Fibroblast of upper back skin (primary cell): ENCODE measurements around the gene ZNF683.
"Not testable (repeated sequence)": the region's sequence is repeated elsewhere in the genome, so short reads cannot be mapped to it uniquely, and the experiment has no call there.

Experiments
- DNase-seq: peaks from one replicate; pipeline ENCODE4 v3.0.0-alpha.2; 2013

ZNF683 gene

GRCh38 chr1:26372611-26373010, at the start of gene ZNF683:
Gene ZNF683, minus strand, starts transcription at chr1:26372750. Its CDS starts 4,179 bp downstream, at chr1:26368571.
- DNase-seq: not testable (repeated sequence)

- no peak for DNase-seq
Measured at GRCh38 chr1:26419494-26419893, 46.9 kb upstream of the ZNF683 start.

- DNase-seq: peak; percentile 36
Measured at GRCh38 chr1:26418865-26419349, 46.4 kb upstream of the ZNF683 start.

GRCh38 chr1:26417111-26417759, 44.7 kb upstream of the ZNF683 start:
- DNase-seq: peak; percentile 51

GRCh38 chr1:26413031-26413430, 40.5 kb upstream of the ZNF683 start:
- DNase-seq: no peak

- no peak for DNase-seq
Measured at GRCh38 chr1:26412180-26412840, 39.8 kb upstream of the ZNF683 start.

DNA sequence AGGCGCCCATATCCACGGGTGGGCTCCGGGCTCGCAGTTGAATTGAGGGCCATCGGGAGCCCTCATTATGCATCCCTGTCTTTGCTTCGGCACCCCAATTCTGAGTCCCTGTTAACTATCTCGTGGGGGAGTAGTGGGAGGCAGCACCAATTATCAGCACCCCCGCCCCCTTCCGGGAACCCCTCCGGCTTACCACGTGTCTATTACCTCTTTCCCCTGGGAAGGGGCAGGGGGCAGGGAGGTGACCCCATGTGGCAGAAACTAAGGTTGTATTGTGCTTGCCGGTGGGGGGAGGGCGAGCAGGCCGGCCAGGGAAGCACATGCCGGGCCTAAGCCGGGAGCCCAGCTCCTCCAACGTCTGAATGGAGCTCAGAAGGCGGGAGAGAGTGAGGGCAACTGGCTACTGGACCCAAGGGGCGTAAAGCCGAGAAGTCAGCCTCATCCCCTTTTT, 39.1 kb upstream of the ZNF683 start:
- DNase-seq: no peak

DNA sequence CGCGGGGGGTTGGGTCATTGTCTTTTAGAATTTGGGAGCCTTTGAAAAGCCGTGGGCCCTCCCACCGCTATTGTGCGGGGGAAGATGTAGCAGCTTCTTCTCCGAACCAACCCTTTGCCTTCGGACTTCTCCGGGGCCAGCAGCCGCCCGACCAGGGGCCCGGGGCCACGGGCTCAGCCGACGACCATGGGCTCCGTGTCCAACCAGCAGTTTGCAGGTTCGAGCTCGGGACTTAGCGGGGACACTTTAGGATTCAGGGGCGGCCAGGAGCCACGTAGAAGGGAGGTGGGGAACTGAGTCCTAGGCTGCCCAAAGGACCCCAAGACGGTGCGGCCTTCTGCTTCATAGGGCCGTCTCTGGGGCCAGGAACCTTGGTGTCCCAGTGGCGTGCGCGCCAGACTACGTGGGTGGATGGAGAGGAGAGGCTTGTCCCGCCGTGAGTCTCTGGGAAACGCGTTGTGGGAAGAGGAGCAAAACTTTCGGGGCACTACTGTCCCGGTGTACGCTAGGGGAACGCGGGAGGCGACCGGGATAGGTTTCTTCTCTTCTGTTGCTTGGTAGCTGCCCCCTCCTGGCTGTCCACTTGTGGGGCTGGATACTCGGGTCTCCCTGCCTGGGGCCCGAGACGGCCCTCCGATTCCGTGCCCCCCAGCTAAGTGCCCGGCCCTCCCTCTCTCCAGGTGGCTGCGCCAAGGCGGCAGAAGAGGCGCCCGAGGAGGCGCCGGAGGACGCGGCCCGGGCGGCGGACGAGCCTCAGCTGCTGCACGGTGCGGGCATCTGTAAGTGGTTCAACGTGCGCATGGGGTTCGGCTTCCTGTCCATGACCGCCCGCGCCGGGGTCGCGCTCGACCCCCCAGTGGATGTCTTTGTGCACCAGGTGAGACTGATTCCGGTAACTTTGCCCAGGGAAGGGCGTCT, 38.4 kb upstream of the ZNF683 start, which contains the start of gene LIN28A:
Gene LIN28A (plus strand): TSS at position 112 of the 918 bp plus-strand sequence. CDS start 75 bp downstream, at position 187.
- DNase-seq: no peak

- DNase-seq: no peak
Measured at GRCh38 chr1:26409191-26409807, 36.7 kb upstream of the ZNF683 start.

DNA sequence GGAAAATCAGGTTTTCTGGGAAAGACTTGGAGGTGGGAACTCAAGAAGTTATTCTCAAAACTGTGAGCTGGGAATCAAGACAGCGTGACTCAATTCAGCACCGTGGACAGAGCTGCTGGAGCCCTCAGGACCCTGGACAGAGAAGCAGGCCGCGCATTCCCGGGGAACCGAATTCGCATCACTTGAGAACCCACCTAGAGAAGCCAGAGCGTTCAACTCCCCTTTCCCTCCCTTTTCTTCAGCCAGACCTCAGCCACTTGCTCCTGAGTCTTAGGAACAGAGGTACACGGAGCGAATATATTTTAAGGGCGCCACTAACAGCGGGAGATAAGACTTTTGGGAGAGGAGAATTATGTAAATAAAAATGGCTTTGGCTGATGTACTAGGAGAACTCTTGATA, 36.1 kb upstream of the ZNF683 start:
- DNase-seq: peak; percentile 69

DNA sequence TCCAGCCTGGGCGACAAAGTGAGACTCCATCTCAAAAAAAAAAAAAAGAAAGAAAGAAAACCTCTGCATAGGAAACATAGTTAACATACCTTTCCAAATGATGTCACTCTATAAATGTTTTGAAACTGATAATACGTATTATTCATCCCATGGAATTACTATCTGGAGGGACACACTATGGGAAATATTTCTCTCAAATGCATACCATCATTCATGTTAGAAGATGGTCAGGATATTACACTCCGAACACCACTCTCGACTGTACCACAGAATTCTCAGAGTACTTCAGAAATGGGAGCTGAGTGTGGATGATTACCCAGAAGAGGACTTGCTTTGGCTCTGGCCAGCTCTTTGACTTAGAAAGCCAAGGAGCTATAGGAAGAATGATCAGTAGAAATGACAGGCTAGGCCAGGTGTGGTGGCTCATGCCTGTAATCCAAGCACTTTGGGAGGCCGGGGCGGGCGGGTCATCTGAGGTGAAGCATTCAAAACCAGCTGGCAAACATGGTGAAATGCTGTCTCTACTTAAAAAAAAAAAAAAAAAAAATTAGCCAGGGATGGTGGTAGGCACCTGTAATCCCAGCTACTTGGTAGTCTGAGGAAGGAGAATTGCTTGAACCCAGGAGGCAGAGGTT, 32.8 kb upstream of the ZNF683 start:
- DNase-seq: peak; percentile 68

DNA sequence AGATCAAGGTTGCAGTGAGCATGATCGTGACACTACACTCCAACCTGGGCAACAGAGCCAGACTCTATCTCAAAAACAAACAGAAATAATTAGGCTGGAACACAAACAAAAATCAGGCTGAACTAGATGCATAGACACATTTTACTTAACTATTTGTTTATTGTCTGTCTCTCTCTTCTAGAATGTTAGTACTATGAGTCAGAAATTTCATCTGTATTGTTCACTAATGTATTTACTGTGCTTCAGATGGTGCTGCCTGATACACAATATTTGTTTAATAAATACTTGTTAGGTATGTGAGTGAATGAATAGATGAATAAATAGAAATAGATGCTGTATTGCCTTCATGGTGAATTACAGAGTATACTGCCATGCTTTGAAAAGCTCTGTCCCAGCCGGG, 32.1 kb upstream of the ZNF683 start:
- no peak for DNase-seq

DNA sequence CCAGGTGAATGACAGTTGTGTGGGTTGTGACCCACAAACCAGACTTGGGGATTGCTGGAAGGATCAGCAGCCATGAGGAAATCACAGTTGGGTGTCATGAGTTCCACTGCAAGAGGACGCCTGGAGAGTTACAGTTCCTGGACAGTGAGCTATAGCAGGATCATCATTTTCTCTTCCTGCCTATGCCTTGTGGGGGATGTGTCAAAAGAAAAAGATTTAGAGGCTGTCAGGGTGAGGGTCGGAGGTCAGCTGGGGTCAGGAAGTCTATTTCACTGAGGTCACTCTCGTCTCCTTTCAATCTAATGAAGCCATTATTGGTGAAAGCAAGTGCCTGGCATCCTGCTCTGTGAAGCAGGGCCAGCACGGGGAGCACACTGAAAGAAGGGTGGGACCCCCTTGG, 31.1 kb upstream of the ZNF683 start:
- DNase-seq: no peak

GRCh38 chr1:26401891-26402290, 29.3 kb upstream of the ZNF683 start:
- DNase-seq: no peak

DNA sequence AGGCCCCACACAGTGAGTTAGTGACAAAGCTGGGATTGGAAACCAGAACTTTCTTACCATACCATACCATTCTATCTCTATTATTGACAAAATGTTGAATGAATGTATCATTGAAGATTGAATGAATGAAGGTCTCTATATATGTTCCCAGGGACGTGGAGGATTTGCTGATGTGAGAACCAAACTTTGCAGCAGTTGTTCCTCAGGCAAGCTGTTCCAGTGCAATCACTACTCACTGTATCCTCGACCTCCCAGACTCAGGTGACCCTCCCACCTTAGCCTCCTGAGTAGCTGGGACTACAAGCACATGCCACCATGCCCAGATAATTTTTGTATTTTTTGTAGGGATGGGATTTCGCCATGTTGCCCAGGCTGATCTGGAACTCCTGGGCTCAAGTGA, 26.5 kb upstream of the ZNF683 start:
- no peak for DNase-seq

DNA sequence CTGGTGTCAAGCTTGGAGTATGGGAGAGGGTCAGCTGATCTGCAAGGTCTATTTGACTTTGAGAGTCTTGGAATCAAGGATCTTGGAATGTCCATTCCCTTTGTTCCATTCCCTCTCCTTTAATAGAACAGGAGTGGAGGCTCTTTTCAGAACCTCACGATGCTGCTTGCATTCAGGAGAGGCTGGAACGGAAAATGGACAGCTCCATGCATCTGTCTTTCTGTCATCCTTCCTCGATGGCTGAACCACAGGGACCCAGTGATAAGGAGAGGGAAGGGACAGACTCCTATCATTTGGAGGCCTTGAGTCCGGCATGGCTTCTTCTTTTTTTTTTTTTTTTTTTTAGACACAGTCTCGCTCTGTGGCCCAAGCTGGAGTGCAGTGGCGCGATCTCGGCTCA, 23.2 kb upstream of the ZNF683 start:
- no peak for DNase-seq

- DNase-seq: peak; percentile 61
Measured at GRCh38 chr1:26391450-26391849, 18.9 kb upstream of the ZNF683 start.

DNA sequence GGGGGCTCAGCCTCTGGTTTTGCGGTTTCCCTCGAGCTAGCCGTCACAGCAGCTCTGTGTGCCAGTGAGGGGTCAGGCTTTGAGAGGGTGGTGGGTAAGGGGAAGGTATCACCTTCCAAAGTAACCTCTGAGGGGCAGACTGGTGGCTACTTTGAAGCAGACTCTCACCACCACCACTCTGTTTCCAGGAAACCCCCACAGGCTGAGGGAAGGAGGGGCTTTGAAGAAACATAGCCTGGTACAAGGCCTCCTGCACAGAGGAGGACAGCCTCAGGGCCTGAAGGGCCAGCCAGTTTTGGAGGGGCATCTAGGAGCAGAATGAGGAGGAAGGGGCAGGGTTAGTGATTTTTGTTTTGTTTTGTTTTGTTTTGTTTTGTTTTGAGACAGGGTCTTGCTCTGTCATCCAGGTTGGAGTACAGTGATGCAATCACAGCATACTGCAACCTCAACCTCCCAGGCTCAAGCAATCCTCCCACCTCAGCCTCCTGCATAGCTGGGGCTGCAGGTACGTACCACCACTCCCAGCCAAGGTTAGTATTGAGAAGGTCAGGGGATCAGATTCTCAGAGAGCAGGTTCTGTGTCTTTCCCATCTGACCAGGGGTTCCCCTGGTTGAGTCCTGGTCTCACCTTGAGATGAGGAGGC, 17.2 kb upstream of the ZNF683 start:
- no peak for DNase-seq

DNA sequence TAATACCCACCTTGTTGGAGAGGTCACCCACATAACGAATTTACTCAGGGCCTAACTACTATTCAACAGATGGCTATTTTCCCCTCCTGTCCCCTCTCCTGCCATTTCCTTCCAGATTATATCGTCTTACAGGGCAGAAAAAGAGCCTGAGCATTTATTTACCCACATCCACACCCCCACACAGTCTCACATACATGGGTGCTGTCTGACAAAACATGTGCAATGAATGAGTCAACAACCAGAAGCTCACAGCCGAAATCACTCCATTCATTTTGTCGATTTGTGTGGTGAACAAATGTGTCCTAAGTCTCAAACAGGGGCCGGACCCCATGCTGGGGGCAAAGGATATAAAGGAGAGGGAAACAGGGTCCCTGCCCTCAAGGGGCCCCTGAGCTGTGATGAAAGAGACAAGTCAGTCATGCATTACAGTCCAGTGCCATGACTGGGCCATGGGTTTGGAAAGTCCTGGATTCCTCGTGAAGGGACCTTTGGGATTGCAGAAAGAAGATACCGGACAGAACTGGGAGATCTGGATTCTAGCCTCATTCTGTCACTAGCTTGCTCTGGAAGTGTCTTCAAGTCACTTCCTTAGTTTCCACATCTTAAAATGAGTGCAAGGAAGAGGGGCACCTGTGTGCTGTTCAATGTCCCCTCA, 16.4 kb upstream of the ZNF683 start:
- DNase-seq: peak; percentile 17

DNA sequence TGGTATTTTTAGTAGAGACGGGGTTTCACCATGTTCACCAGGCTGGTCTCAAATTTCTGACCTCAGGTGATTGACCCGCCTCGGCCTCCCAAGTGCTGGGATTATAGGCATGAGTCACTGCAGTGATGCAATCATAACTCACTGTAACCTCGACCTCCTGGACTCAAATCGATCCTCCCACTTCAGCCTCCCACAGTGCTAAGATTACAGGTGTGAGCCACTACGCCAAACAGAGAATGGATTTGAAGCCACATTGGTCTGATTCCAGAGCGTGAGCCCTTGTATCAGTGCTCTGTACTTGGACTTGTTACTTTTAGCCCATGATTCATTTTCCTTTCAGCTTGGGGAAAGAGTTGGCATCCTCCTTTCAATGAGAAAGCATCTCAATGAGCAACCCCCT, 14.9 kb upstream of the ZNF683 start:
- peak; percentile 18 for DNase-seq

- DNase-seq: not testable (repeated sequence)
Measured at GRCh38 chr1:26385063-26385462, 12.5 kb upstream of the ZNF683 start.
